GM19240 (cell line): ENCODE measurements around the gene TSBP1.
A peak's percentile ranks its signal among the peaks of the same experiment; 100 is the strongest.
"Not testable (repeated sequence)": the region's sequence is repeated elsewhere in the genome, so short reads cannot be mapped to it uniquely, and the experiment has no call there.

ENCODE experiments used
- DNase-seq: peaks from one replicate; pipeline ENCODE4 v3.0.0; 2011; ENCODE audit warnings: low spot score; ENCODE audit not compliant: insufficient read length

TSBP1 gene

GRCh38 chr6:32290886-32291450, 80.7 kb downstream of the TSBP1 start:
- no peak for DNase-seq

- no peak for DNase-seq
Observed at GRCh38 chr6:32288426-32288825, 83.3 kb downstream of the TSBP1 start.

- DNase-seq: not testable (repeated sequence)
Observed at GRCh38 chr6:32273801-32274577, 97.7 kb downstream of the TSBP1 start.

GRCh38 chr6:32271429-32271828, 100.3 kb downstream of the TSBP1 start:
- DNase-seq: no peak

GRCh38 chr6:32268459-32268858, 103.2 kb downstream of the TSBP1 start:
- not testable (repeated sequence) for DNase-seq

- no peak for DNase-seq
Observed at GRCh38 chr6:32267035-32267434, 104.7 kb downstream of the TSBP1 start.

- DNase-seq: not testable (repeated sequence)
Observed at GRCh38 chr6:32257262-32257661, 114.4 kb downstream of the TSBP1 start.

- no peak for DNase-seq
Observed at GRCh38 chr6:32255199-32256153, 116.2 kb downstream of the TSBP1 start.

- DNase-seq: no peak
Observed at GRCh38 chr6:32254761-32255198, 116.9 kb downstream of the TSBP1 start.

- DNase-seq: no peak
Observed at GRCh38 chr6:32252331-32253009, 119.2 kb downstream of the TSBP1 start.

- no peak for DNase-seq
Observed at GRCh38 chr6:32249262-32249661, 122.4 kb downstream of the TSBP1 start.

- no peak for DNase-seq
Observed at GRCh38 chr6:32247401-32247800, 124.3 kb downstream of the TSBP1 start.

GRCh38 chr6:32244946-32245398, 126.7 kb downstream of the TSBP1 start:
- DNase-seq: peak; percentile 62

- no peak for DNase-seq
Observed at GRCh38 chr6:32244270-32244669, 127.4 kb downstream of the TSBP1 start.
